ENCODE results near the gene MEF2C.

The MEF2C gene

GRCh38 chr5:88780736-88781135 is 102.2 kb downstream of the MEF2C start:
- Mint-ChIP-seq H3K27ac (peak overlapping the region; percentile 14), H3K4me1 (peaks cover 12% of the 10 kb centered on the region), H3K4me3 (no peak overlapping the region), H3K36me3 (ENCODE audit: low read depth) (no peaks in the 10 kb centered on the region), H3K9me3 (no peaks in the 10 kb centered on the region), H3K27me3 (ENCODE audit: low read depth, poor library complexity) (no peaks in the 10 kb centered on the region)
- no peak for DNase-seq
- TF ChIP-seq CTCF (IDR thresholded peaks at IDR 0.05), result no peak

- Mint-ChIP-seq H3K27ac (no peak overlapping the region), H3K9me3 (no peaks in the 10 kb centered on the region), H3K4me1 (no peaks in the 10 kb centered on the region), H3K4me3 (no peak overlapping the region), H3K27me3 (ENCODE audit: low read depth, poor library complexity) (no peaks in the 10 kb centered on the region), H3K36me3 (ENCODE audit: low read depth) (no peaks in the 10 kb centered on the region)
- TF ChIP-seq CTCF (IDR thresholded peaks at IDR 0.05), result no peak
- DNase-seq, result no peak
Measured at GRCh38 chr5:88778736-88779135, 104.2 kb downstream of the MEF2C start.

DNA sequence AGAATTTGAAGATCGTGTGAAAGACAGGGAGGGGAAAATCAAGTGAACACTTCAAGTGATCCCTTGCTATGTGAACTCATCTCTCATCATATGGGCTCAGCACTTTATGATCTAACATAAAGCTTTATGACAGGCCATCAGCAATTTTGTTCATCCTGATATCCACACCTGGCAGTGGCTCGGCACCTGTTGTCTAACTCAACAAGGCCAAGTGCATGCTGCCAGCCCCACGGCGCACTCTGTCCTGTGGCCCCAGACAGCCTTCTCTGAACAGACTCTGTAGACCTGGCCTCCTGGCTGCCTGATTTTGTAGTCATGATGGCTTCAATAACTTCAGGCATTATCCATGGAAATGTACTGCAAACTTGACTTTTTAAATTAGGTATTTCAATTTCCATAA is 106.3 kb downstream of the MEF2C start:
- H3K36me3 Mint-ChIP-seq (ENCODE audit: low read depth), result no peaks in the 10 kb centered on the region
- H3K27ac Mint-ChIP-seq, result no peak overlapping the region
- no peak for TF ChIP-seq CTCF (IDR thresholded peaks at IDR 0.05)
- H3K27me3 Mint-ChIP-seq (ENCODE audit: low read depth, poor library complexity), result no peaks in the 10 kb centered on the region
- H3K4me3 Mint-ChIP-seq, result no peak overlapping the region
- H3K9me3 Mint-ChIP-seq, result no peaks in the 10 kb centered on the region
- DNase-seq, result no peak
- no peaks in the 10 kb centered on the region for H3K4me1 Mint-ChIP-seq

DNA sequence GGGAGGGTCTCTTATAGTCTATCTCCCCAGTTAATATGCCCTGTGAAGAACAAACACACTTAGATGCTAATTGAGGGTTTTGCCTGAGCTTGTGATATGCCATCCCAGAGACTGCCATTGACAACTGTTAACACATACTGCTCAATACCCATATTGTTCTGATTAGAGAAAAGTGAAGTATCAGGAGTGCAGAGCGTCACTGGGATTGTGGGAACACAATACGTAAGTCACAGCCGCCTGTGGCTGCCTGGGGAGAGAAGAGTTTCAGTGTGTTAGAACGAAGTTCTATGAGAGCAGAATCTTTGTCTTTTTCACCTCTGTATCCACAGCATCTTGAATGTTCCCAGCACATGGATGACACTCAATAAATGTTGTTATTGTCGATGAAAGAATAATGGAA is 110.2 kb downstream of the MEF2C start:
- Mint-ChIP-seq H3K27me3 (ENCODE audit: low read depth, poor library complexity) (no peaks in the 10 kb centered on the region), H3K4me1 (no peaks in the 10 kb centered on the region), H3K9me3 (peaks cover 4% of the 10 kb centered on the region), H3K27ac (no peak overlapping the region), H3K4me3 (no peak overlapping the region), H3K36me3 (ENCODE audit: low read depth) (no peaks in the 10 kb centered on the region)
- no peak for TF ChIP-seq CTCF (IDR thresholded peaks at IDR 0.05)
- DNase-seq, result no peak

GRCh38 chr5:88772047-88772446 is 110.9 kb downstream of the MEF2C start:
- Mint-ChIP-seq H3K4me1 (no peaks in the 10 kb centered on the region), H3K4me3 (no peak overlapping the region)

More at GRCh38 chr5:88772047-88772446, 110.9 kb downstream of the MEF2C start:
- Mint-ChIP-seq H3K27me3 (ENCODE audit: low read depth, poor library complexity) (no peaks in the 10 kb centered on the region), H3K27ac (no peak overlapping the region), H3K9me3 (peaks cover 4% of the 10 kb centered on the region), H3K36me3 (ENCODE audit: low read depth) (no peaks in the 10 kb centered on the region)
- no peak for TF ChIP-seq CTCF (IDR thresholded peaks at IDR 0.05)
- DNase-seq, result no peak
